Head of caudate nucleus (tissue), 42 donors: ENCODE data around the gene F8.

Source experiments
- DNase-seq, 42 donors: peaks; one replicate each; pipeline versions ENCODE4 v3.0.0 to v3.0.0-alpha.2; 2020 to 2021; ENCODE audit warnings: mixed read lengths in 7 of 42
- intact Hi-C: fragments of 100-400 bp; cut with DNase I; formaldehyde crosslinking; loops from one replicate; pipeline ENCODE4 v1.15.0; 2022

Gene F8

DNA sequence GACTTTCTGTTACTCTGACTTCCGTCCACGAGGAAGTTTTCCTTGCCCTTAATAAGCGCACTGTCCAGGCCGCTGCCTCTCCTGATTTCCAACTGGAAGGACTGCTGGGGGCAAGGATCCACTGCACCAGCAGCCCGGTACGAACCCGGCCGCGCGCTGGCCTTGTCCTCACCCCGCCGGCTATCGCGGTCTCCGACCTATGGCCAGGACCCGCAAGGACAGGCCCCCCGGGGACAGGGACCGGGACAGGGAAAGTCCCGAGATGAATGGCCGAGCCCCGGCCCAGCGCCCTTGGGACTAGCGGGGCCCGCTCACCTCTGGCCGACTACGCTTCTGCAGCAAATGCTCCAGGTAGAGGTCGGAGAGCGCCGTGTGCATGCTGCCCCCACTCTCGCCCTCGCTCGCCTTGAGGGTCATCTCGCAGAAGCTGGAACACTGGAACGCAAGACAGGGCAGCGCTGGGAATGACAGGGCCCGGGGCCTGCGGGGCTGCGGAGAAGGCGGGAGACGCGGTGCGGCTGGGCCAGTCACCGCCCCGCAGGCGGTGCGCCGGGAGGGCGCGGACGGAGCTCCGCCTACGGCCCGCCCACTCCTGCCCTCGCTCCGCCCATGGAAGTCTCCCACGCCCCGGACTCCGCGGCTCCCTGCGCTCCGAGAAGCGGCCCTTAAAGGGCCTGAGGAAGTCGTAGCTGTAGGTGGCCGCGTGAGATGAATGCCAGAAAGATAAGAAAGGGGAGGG is 217.4 kb downstream of the F8 start, which contains the start of gene MPP1:
TSS of gene MPP1 (minus strand) at position 529 of the 739 bp plus-strand sequence. CDS start at position 417, 112 bp downstream.
- peak; percentile 28 to 88 (median 76) for DNase-seq
- intact Hi-C loops, result loop anchor here (2.0 kb wide), 1 partner anchor 42 kb away; the partner anchor contains the start of gene DKC1

DNA sequence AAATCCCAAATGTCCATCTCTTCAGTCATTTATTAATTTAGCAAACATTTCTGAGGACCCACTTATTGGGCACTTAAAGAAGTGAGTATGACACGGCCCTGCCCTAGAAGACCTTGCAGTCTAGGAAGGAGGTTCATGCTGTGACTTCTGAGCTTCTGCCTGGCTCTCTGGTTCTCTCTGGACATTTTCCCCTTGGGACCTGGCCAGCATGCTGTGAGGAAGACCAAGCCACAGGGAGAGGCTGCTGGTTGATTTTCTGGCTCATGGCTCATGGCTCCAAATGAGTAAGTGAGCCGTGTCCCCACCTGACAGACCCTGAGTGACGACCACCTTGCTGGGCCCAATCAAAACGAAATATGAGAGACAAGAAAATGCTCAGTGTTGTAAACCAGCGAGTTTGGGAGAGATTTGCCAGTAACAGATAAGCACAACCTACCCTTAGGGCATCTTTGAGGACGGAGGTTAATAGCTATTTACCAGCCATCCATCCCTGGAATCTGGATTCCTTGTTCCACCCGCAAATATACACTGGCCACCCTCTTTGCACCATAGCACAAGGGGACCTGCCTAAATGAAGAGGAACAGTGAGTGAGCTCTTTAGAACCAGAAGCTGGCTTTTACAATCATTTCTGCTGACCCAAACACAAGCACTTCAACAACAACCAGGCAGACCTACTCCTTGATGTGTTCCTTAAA is 218.1 kb downstream of the F8 start:
- peak in 1 of 42 donors; percentile 1 for DNase-seq
- intact Hi-C loops, result loop anchor here (2.0 kb wide), 1 partner anchor 42 kb away; the partner anchor contains the start of gene DKC1

DNA sequence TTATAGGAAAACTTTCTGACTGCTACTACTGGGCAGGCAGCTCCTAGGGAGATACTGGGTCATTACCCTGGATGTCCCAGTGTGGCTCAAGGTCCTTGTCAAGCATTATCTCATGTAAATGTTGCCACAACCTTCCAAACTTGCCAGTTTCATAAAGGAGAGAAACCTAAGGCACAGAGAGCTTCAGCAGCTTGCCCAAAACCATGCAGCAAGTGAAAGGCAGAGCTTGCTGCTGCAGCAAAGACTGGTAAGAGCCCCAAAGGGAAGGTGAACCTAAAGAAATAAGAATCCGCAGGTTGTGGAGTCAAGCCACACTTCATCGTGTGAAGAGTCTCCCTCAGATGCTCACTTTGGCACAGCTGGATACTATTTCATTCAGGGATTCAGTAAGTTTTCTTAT is 219.6 kb downstream of the F8 start:
- intact Hi-C loops, result no loop called here
- DNase-seq, result no peak

DNA sequence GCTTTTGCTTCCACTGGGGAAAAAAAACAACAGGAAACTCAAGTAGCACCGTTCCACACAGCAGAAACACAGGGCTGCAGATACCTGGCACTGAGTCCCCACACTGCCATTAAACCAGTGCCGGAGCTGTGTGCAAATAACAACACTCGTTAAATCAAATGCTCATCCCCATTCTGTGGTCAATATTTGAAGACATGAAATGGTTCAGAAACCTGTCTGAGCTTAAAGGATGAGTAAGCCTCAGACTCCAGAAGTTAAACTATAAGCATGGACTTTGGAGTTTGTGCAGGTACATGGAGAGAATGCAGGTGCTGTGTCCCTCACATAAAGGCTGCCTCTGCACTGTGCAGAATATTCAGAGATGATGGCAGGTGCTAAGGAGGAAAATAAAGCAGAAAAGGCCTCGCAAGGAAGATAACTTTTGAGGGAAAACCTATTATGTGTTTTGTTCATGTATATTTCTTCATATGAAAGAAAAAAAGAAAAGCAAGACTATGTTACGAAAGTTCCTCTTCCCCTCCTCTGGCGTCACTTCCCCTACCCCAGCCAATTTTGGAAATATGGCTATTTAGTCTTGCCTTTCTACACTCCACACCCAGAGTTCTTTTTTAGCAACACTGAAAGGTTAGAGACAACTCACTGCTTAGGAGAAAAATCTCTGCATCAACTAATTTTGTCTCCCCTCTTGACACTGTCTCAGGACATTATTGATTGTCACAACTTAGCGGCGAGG is 221.9 kb downstream of the F8 start:
- DNase-seq, result no peak
- intact Hi-C loops, result no loop called here

DNA sequence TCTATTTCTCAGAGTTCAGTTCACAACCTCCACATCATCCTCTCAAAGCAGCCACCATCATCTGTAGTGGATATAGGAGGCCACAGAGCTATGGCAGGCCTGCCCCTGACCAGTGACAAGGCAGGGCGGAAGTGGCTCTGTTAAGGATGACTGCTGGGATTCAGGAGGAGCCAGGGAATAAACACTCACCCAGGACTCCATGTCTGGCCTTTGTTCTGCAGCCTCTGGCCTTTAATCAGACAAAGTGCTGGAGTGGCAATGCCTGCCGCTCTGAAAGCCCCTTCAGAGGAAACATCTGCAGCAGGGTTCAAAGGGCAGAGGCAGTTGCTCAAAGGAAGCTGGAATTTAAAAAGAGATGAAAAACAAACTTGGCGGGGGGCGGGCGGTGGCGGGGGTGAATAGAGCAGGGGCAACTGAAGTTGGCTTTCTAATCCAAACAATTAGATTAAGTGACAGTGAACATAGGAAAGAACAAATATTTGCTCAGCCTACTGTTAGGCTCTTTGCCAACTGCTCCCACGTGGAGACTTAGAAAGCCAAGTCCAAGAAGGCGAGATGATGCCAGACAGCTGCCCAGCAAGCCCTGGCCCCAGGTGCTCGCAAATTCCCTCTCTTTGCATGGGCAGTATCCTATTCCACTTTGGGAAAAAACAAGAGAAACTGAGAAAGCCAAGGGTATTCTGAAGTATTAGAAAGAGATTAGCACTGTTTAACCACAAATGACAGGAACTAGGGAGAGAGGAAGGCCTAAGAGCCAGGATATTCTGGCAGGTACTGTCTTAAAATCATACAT is 222.8 kb downstream of the F8 start:
- intact Hi-C loops, result no loop called here
- DNase-seq, result no peak

DNA sequence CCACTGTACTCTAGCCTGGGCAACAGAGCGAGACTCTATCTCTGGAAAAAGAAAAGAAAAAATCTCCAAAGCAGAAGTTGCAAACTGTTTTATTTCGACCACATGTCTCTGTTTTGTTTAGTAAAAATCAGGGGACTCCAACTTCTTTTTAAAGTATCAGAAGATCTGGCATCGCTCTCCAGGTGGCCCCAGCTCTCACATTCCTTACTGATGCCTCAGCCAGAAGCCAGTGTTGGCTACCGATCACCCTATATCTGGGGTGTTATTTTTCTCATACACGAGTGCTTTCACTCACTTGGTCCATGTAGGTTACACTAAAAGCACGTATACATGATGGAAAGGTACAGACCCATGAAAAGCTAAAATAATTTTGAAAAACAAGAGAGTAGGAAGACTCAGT is 225.5 kb downstream of the F8 start:
- no peak for DNase-seq
- intact Hi-C loops, result no loop called here

DNA sequence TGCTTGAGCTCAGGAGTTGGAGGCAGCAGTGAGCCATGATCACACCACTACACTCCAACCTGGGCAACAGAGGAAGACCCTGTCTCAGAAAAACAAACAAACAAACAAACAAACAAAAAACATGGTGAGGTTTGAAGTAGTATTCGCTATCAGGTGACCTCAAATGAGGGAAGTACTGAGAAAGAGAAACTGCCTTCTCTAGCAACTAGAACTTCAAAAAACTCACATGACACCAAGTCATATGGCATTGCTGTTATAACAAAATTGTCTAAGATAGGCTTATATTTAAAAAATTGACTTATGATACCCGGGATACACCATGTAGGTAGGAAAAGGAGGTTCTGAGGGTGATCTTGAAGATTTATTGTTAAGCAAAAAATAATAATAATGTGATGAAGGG is 227.5 kb downstream of the F8 start:
- DNase-seq, result no peak
- intact Hi-C loops, result no loop called here

DNA sequence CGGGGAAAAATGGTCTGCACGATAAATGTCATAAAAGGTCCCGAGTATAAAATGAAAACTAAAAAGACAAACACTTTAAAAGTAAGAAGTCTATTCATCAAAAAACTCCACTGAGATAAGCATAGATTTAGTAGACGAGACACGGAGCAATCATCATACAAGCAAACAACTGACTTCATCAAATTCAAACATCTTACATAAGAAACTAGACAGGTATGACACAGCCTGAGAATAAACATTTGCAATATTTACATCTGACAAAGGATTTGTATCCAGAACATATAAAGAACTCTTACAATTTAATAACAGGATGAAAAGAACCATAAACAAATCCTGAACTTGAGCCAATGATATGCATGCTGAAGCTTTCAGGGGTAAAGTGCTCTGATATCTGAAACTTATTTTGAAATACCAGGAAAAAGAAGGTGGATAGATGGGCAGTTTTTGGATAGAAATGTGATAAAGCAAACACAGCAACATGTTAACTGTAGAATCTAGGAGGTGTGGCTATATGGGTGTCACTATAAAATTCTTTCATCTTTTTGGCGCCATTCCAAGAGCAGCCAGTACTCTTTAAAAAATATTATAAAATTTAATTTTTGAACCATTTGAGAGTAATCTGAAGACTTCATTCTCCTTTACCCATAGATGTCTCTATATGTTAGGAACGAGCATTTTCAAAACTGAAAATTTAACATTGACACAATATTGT is 229.3 kb downstream of the F8 start:
- intact Hi-C loops, result no loop called here
- DNase-seq, result no peak

DNA sequence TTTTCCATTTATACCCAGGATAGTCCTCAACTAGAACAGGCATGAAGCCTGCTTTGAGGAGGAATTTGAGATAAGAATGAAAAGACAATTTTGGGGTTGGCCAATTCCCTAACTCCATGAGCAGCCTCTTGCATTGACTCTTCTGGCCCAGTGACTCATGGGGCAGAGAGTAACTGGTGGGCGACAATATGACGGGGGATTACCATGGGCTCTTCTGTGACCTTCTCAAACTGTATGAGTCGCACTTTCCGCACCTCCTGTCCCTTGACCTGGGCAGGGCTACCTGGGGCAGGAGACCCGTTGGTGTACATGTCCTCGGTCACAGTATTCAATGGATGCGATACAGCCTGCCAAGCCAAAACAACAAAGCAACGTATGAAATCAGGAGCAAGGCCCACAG is 230.6 kb downstream of the F8 start:
- DNase-seq, result no peak
- intact Hi-C loops, result no loop called here

DNA sequence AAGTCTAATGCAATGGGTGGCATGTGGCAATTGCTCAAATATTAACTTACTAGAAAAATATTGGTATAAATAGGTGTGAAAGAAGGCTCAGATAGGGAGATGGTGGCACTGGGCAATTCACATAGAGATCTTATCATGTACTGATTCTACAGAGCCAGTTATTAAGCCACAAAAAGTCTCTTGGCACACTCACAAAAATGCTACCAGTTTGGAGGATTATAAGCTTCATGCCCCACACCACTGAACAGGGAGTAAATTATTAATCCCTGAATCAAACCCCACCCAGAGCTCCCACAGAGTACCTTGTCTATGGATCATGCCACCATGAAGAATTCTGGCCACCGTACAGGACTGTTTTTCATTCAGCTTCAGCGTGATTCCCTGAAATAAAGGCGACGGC is 231.1 kb downstream of the F8 start:
- intact Hi-C loops, result no loop called here
- DNase-seq, result no peak
